GM12892 (cell line): ENCODE results near the gene NXNL2.

Experiments used
- POLR2A ChIP-seq: IDR thresholded peaks from 2 replicates; pipeline ENCODE4 v1.6.1; 2011; ENCODE audit warnings: low read depth, low read length, control low read depth
- POLR2AphosphoS5 ChIP-seq: IDR thresholded peaks from 2 replicates; pipeline ENCODE4 v1.6.1; 2011; ENCODE audit warnings: low read depth, low read length, control low read depth
- TAF1 ChIP-seq: IDR thresholded peaks from 2 replicates; pipeline ENCODE4 v1.6.1; 2011; ENCODE audit warnings: low read depth, mild to moderate bottlenecking, control low read depth, low read length, borderline replicate concordance

DNA sequence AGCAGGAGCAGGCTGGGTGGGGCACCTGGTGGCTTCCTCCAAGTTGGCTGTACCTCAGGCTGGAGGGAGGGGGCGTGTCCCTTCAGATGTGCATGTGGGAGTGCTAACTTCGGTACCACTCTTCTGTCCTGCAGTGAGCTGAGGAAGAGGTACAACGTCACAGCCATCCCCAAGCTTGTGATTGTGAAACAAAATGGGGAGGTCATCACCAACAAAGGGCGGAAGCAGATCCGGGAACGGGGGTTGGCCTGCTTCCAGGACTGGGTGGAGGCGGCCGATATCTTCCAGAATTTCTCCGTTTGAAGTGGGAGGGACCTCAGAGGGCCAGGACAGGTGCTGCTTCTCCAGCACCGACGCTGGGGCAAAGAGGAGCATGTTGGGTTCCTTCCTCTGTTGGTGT, 9.3 kb downstream of the NXNL2 start:
- TF ChIP-seq POLR2A, result no peak
- no peak for TF ChIP-seq TAF1
- no peak for TF ChIP-seq POLR2AphosphoS5
